Measurements from ENCODE around the gene FKBP2. TPM values are rescaled to one million over a fixed set of nuclear protein-coding genes. Genes with fewer than 3 reads are reported as not detected.

FKBP2 gene
- total RNA-seq, 1 experiment from 2014 or later, result 84.2 TPM

- TF ChIP-seq CTCF (conservative IDR thresholded peaks at IDR 0.05) (no peak), EZH2 (IDR thresholded peaks at IDR 0.05; ENCODE audit: low read depth) (no peak)
- ChIA-PET CTCF (no interaction called here), POLR2A (ENCODE audit: unreplicated experiment) (no interaction called here)
- DNase-seq, result peak in 1 of 2 experiments; percentile 6
- intact Hi-C loops (cut with micrococcal nuclease; ENCODE audit: unreplicated experiment), result no loop called here
- Histone ChIP-seq H3K79me2 (ENCODE audit: low read depth) (no peaks in the 10 kb centered on the region), H3K9me2 (ENCODE audit: insufficient read depth) (no peaks in the 10 kb centered on the region), H3F3A (ENCODE audit: insufficient read depth, low read depth) (peaks cover 6% of the 10 kb centered on the region; the same call in 1 of the 2 replicates), H3K4me3 (no peak overlapping the region), H3K36me3 (ENCODE audit: low read depth) (peaks cover 14% of the 10 kb centered on the region; the same call in 1 of the 2 replicates), H3K27me3 (ENCODE audit: insufficient read depth, low read depth) (no peaks in the 10 kb centered on the region), H3K9me3 (ENCODE audit: insufficient read depth, low read depth) (no peaks in the 10 kb centered on the region), H3K4me1 (replicated peaks; ENCODE audit: insufficient read depth) (no peaks in the 10 kb centered on the region), H3K27ac (no peak overlapping the region), H3K4me2 (no peak overlapping the region), H4K20me1 (ENCODE audit: insufficient read depth) (peaks cover 4% of the 10 kb centered on the region; the same call in 1 of the 2 replicates), H2AFZ (no peak overlapping the region)
- no TSS peak for BruUV-seq (replicated peaks)
These were observed 18.7 kb downstream of the FKBP2 start for GRCh38 chr11:64259533-64260067.

GRCh38 chr11:64260147-64260708 lies 19.3 kb downstream of the FKBP2 start:
- H3K27me3 ChIP-seq (ENCODE audit: insufficient read depth, low read depth), result no peaks in the 10 kb centered on the region
- peaks cover 6% of the 10 kb centered on the region; the same call in 1 of the 2 replicates for H3F3A ChIP-seq (ENCODE audit: insufficient read depth, low read depth)
- no peaks in the 10 kb centered on the region for H3K79me2 ChIP-seq (ENCODE audit: low read depth)
- H3K4me1 ChIP-seq (replicated peaks; ENCODE audit: insufficient read depth), result no peaks in the 10 kb centered on the region
- no peak overlapping the region for H3K4me3 ChIP-seq
- no peaks in the 10 kb centered on the region for H3K9me2 ChIP-seq (ENCODE audit: insufficient read depth)
- peaks cover 14% of the 10 kb centered on the region; the same call in 1 of the 2 replicates for H3K36me3 ChIP-seq (ENCODE audit: low read depth)
- TF ChIP-seq EZH2 (IDR thresholded peaks at IDR 0.05; ENCODE audit: low read depth), result no peak
- no peak for TF ChIP-seq CTCF (conservative IDR thresholded peaks at IDR 0.05)
- no peaks in the 10 kb centered on the region for H4K20me1 ChIP-seq (ENCODE audit: insufficient read depth)
- no peak overlapping the region for H2AFZ ChIP-seq
- intact Hi-C loops (cut with micrococcal nuclease; ENCODE audit: unreplicated experiment), result no loop called here
- POLR2A ChIA-PET (ENCODE audit: unreplicated experiment), result no interaction called here
- DNase-seq, result peak in 1 of 2 experiments; percentile 31
- no peaks in the 10 kb centered on the region for H3K9me3 ChIP-seq (ENCODE audit: insufficient read depth, low read depth)
- no peak overlapping the region for H3K27ac ChIP-seq
- no TSS peak for BruUV-seq (replicated peaks)
- H3K4me2 ChIP-seq, result no peak overlapping the region
- CTCF ChIA-PET, result interaction anchor here (0.7 kb wide), 1 partner anchor 23 kb away, joined by 3 read pairs; no protein-coding TSS in a partner anchor

- intact Hi-C loops (cut with micrococcal nuclease; ENCODE audit: unreplicated experiment), result no loop called here
- ChIA-PET CTCF (no interaction called here), POLR2A (ENCODE audit: unreplicated experiment) (no interaction called here)
- no peak overlapping the region for H3K4me2 ChIP-seq
- DNase-seq, result no peak
- H2AFZ ChIP-seq, result no peak overlapping the region
- H3K4me3 ChIP-seq, result no peak overlapping the region
- no peaks in the 10 kb centered on the region for H3K27me3 ChIP-seq (ENCODE audit: insufficient read depth, low read depth)
- no peaks in the 10 kb centered on the region for H3K4me1 ChIP-seq (replicated peaks; ENCODE audit: insufficient read depth)
- peaks cover 10% of the 10 kb centered on the region; the same call in 1 of the 2 replicates for H3K36me3 ChIP-seq (ENCODE audit: low read depth)
- no peaks in the 10 kb centered on the region for H3K9me3 ChIP-seq (ENCODE audit: insufficient read depth, low read depth)
- TF ChIP-seq EZH2 (IDR thresholded peaks at IDR 0.05; ENCODE audit: low read depth), result no peak
- no peak for TF ChIP-seq CTCF (conservative IDR thresholded peaks at IDR 0.05)
- no peaks in the 10 kb centered on the region for H3K9me2 ChIP-seq (ENCODE audit: insufficient read depth)
- no peaks in the 10 kb centered on the region for H4K20me1 ChIP-seq (ENCODE audit: insufficient read depth)
- BruUV-seq (replicated peaks), result no TSS peak
- no peak overlapping the region for H3K27ac ChIP-seq
- H3K79me2 ChIP-seq (ENCODE audit: low read depth), result no peaks in the 10 kb centered on the region
- peaks cover 6% of the 10 kb centered on the region; the same call in 1 of the 2 replicates for H3F3A ChIP-seq (ENCODE audit: insufficient read depth, low read depth)
These were observed 20.7 kb downstream of the FKBP2 start for GRCh38 chr11:64261556-64262080.
